HL-60 (cell line): ENCODE data around the gene TMEM35A.

Experiments used
- POLR2AphosphoS5 ChIP-seq: IDR thresholded peaks from 2 replicates; pipeline ENCODE4 v1.6.1; 2012; ENCODE audit warnings: low read depth
- TF ChIP-seq, protein P1 (sequence below): IDR thresholded peaks from one replicate; pipeline ENCODE4 v1.5.1; 2011; ENCODE audit warnings: low read length, control low read depth, inconsistent platforms; ENCODE audit not compliant: insufficient read depth

DNA sequence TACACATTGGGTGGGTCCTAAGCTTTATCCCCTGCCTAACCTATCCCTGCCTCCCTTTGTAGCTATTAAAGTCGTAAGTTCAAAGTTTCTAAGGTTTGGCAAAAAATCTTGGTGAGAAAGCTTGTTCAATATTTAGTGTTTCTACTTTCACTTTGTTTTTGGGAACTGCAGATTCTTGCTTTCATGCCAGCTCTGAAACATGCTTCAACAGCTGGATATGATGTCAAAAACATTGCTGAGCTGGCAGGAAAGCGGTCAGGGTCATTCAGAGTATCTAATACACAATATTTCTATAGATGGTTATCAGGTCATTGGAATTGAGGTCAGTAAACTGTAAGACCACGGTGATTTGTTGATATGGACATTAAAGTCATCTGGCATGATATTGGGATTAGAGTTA is 39.0 kb downstream of the TMEM35A start:
- TF ChIP-seq POLR2AphosphoS5 = no peak
- TF ChIP-seq, protein P1, sequence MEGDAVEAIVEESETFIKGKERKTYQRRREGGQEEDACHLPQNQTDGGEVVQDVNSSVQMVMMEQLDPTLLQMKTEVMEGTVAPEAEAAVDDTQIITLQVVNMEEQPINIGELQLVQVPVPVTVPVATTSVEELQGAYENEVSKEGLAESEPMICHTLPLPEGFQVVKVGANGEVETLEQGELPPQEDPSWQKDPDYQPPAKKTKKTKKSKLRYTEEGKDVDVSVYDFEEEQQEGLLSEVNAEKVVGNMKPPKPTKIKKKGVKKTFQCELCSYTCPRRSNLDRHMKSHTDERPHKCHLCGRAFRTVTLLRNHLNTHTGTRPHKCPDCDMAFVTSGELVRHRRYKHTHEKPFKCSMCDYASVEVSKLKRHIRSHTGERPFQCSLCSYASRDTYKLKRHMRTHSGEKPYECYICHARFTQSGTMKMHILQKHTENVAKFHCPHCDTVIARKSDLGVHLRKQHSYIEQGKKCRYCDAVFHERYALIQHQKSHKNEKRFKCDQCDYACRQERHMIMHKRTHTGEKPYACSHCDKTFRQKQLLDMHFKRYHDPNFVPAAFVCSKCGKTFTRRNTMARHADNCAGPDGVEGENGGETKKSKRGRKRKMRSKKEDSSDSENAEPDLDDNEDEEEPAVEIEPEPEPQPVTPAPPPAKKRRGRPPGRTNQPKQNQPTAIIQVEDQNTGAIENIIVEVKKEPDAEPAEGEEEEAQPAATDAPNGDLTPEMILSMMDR = no peak
